Neural progenitor cell (in vitro differentiated cells): ENCODE results near the gene ATP6V1B1.

Source experiments
- CTCF ChIP-seq: fragments of 200-600 bp; sonication (generic); IDR thresholded peaks from 2 replicates; pipeline ENCODE4 v1.5.1; 2017; ENCODE audit warnings: antibody characterized with exemption, mild to moderate bottlenecking
- EZH2 ChIP-seq: fragments of 200-600 bp; sonication (generic); IDR thresholded peaks from 2 replicates; pipeline ENCODE4 v1.6.1; 2017; ENCODE audit warnings: antibody characterized with exemption, mild to moderate bottlenecking, moderate library complexity

- TF ChIP-seq CTCF (no peak), EZH2 (no peak)
These were observed 4.2 kb upstream of the ATP6V1B1 start for GRCh38 chr2:70931376-70932000.
